IMR-90 (cell line): Measurements from ENCODE around the gene EEF1AKMT2. TPM values are rescaled to one million over a fixed set of nuclear protein-coding genes. Genes with fewer than 3 reads are reported as not detected.
"Not testable (repeated sequence)": the region's sequence is repeated elsewhere in the genome, so short reads cannot be mapped to it uniquely, and the experiment has no call there.

Experiments used
- ATAC-seq: fragments of 200-7000 bp; cut with Tn5 transposase; 2 replicates; pipeline ENCODE4 v1.9.1; 2020; ENCODE audit warnings: low read depth, mild to moderate bottlenecking, moderate library complexity
- BruUV-seq: library from RNA; stranded (reverse); fragments of 400-500 nt; replicated peaks from 2 replicates; lab custom pipeline; 2021; lab: Mats Ljungman, UMichigan
- CTCF ChIA-PET: fragments of 300-600 bp; formaldehyde crosslinking; extraction: SDS; loops from one replicate; lab custom pipeline; 2021; ENCODE audit warnings: antibody characterized with exemption; lab: Yijun Ruan, JAX
- POLR2A ChIA-PET: fragments of 300-600 bp; sonication (Branson Sonifier 250); formaldehyde crosslinking; loops from one replicate; lab custom pipeline; 2022; ENCODE audit warnings: antibody characterized with exemption; ENCODE audit not compliant: unreplicated experiment; lab: Charles Lee
- DNase-seq: peaks from one replicate; pipeline ENCODE4 v3.0.0; 2013
- H2AFZ ChIP-seq: replicated peaks from 2 replicates; pipeline ENCODE3; 2013; ENCODE audit warnings: low read length, mild to moderate bottlenecking; ENCODE audit not compliant: poor library complexity
- H2AK5ac ChIP-seq: 2 replicates; pipeline ENCODE4 v1.6.1; 2013; ENCODE audit warnings: low read depth, low read length, inconsistent platforms
- H2AK9ac ChIP-seq: replicated peaks from 2 replicates; pipeline ENCODE3; 2013; ENCODE audit warnings: mild to moderate bottlenecking, low read depth, low read length, moderate library complexity; ENCODE audit not compliant: poor library complexity
- H2BK120ac ChIP-seq: 2 replicates; pipeline ENCODE4 v1.6.1; 2013; ENCODE audit warnings: low read depth, low read length, inconsistent platforms
- H2BK15ac ChIP-seq: 3 replicates; pipeline ENCODE4 v1.6.1; 2013; ENCODE audit warnings: low read depth, low read length, inconsistent platforms
- H2BK20ac ChIP-seq: 2 replicates; pipeline ENCODE4 v1.6.1; 2013; ENCODE audit warnings: low read depth, mild to moderate bottlenecking, inconsistent platforms, low read length, moderate library complexity
- H2BK5ac ChIP-seq: 2 replicates; pipeline ENCODE4 v1.6.1; 2013; ENCODE audit warnings: mild to moderate bottlenecking, low read depth, low read length, inconsistent platforms; ENCODE audit not compliant: poor library complexity, severe bottlenecking
- H3K14ac ChIP-seq: replicated peaks from 2 replicates; pipeline ENCODE4 v1.6.1; 2013; ENCODE audit warnings: low read depth, low read length, inconsistent platforms
- H3K18ac ChIP-seq: 2 replicates; pipeline ENCODE4 v1.6.1; 2013; ENCODE audit warnings: low read depth, low read length, control low read depth
- H3K23ac ChIP-seq: 2 replicates; pipeline ENCODE4 v1.6.1; 2013; ENCODE audit warnings: low read depth, low read length, inconsistent platforms
- H3K27ac ChIP-seq: 2 replicates; pipeline ENCODE4 v1.5.1; 2013; ENCODE audit warnings: mild to moderate bottlenecking, control low read depth, low read length; ENCODE audit not compliant: insufficient read depth
- H3K27me3 ChIP-seq: 2 replicates; pipeline ENCODE4 v1.6.1; 2013; ENCODE audit warnings: low read length; ENCODE audit not compliant: control insufficient read depth, insufficient read depth
- H3K36me3 ChIP-seq: 2 replicates; pipeline ENCODE4 v1.6.1; 2013; ENCODE audit warnings: low read length, mixed read lengths; ENCODE audit not compliant: control insufficient read depth, insufficient read depth
- H3K4ac ChIP-seq: 2 replicates; pipeline ENCODE4 v1.6.1; 2013; ENCODE audit warnings: low read depth, low read length, inconsistent platforms
- H3K4me1 ChIP-seq: 2 replicates; pipeline ENCODE4 v1.6.1; 2013; ENCODE audit warnings: low read length, mixed read lengths; ENCODE audit not compliant: control insufficient read depth, insufficient read depth
- H3K4me2 ChIP-seq: 2 replicates; pipeline ENCODE4 v1.6.1; 2013; ENCODE audit warnings: low read depth, mild to moderate bottlenecking, control low read depth, low read length, moderate library complexity
- H3K4me3 ChIP-seq: 2 replicates; pipeline ENCODE4 v1.5.1; 2013; ENCODE audit warnings: low read depth, mild to moderate bottlenecking, control low read depth, low read length, moderate library complexity; ENCODE audit not compliant: insufficient read depth
- H3K56ac ChIP-seq: 2 replicates; pipeline ENCODE4 v1.6.1; 2013; ENCODE audit warnings: low read length, inconsistent platforms; ENCODE audit not compliant: insufficient read depth; ENCODE audit errors: extremely low read depth
- H3K79me1 ChIP-seq, 2 experiments: 2 replicates each; pipeline ENCODE4 v1.6.1; 2013; ENCODE audit warnings: low read length in 2 of 2, inconsistent platforms in 1 of 2, low read depth in 1 of 2
- H3K9ac ChIP-seq: 2 replicates; pipeline ENCODE4 v1.6.1; 2013; ENCODE audit warnings: low read depth, low read length, control low read depth
- H3K9me1 ChIP-seq: 2 replicates; pipeline ENCODE4 v1.6.1; 2013; ENCODE audit warnings: low read length, inconsistent platforms; ENCODE audit not compliant: insufficient read depth
- H3K9me3 ChIP-seq: 2 replicates; pipeline ENCODE4 v1.6.1; 2013; ENCODE audit warnings: low read length; ENCODE audit not compliant: control insufficient read depth, insufficient read depth
- H4K20me1 ChIP-seq: 2 replicates; pipeline ENCODE4 v1.6.1; 2013; ENCODE audit warnings: low read length, inconsistent platforms; ENCODE audit not compliant: insufficient read depth
- H4K5ac ChIP-seq: 2 replicates; pipeline ENCODE4 v1.6.1; 2013; ENCODE audit warnings: mild to moderate bottlenecking, low read depth, low read length, control low read depth
- H4K8ac ChIP-seq, 2 experiments: 2 replicates each; pipeline ENCODE4 v1.6.1; 2013; ENCODE audit warnings: low read depth in 2 of 2, low read length in 2 of 2, control low read depth in 1 of 2, inconsistent platforms in 1 of 2
- H4K91ac ChIP-seq: 2 replicates; pipeline ENCODE4 v1.6.1; 2013; ENCODE audit warnings: low read depth, low read length, inconsistent platforms; ENCODE audit not compliant: insufficient read depth
- WGBS, 2 experiments: methylation state at CpG; one replicate each; pipeline versions ENCODE4 v1.1.5 to v1.1.7; 2013; ENCODE audit warnings: missing lambda C conversion rate in 2 of 2; ENCODE audit not compliant: insufficient read length in 1 of 2; ENCODE audit errors: extremely low coverage in 2 of 2; 5-methylcytosine and 5-hydroxymethylcytosine counted together
- dilution Hi-C: fragments of 300-500 bp; cut with HindIII; formaldehyde crosslinking; loops from one replicate; pipeline ENCODE4 v1.14.3; 2018; ENCODE audit warnings: low sequenced_read_pairs; ENCODE audit not compliant: unreplicated experiment
- in situ Hi-C: fragments of 300-500 bp; cut with MboI; formaldehyde crosslinking; loops from 3 replicates; pipeline ENCODE4 v1.14.3; 2019; ENCODE audit warnings: low sequenced_read_pairs, inconsistent platforms, mixed read lengths
- intact Hi-C: fragments of 100-400 bp; cut with micrococcal nuclease; formaldehyde crosslinking; loops from 2 replicates; pipeline ENCODE4 v1.10.0; 2022
- polyA plus RNA-seq, 3 experiments: library from polyadenylated mRNA; depleted of rRNA; stranded (reverse); fragments of >200 nt; gene quantifications; 2 replicates each; pipeline ENCODE4 v1.2.3, GENCODE V29; 2012; ENCODE audit warnings: low replicate concordance in 1 of 3
- total RNA-seq: library from RNA; depleted of rRNA; stranded (reverse); fragments of >200 nt; gene quantifications from 2 replicates; pipeline ENCODE4 v1.2.3, GENCODE V29; 2012

EEF1AKMT2 gene
- total and polyA plus RNA-seq, 2 of the 4 experiments (the other 2 are of a cell fraction), result 9.7 to 12.7 TPM

GRCh38 chr10:124782900-124783299 is 8.8 kb downstream of the EEF1AKMT2 start:
- H3K36me3 ChIP-seq, result peaks cover 13% of the 10 kb centered on the region
- DNase-seq, H4K5ac ChIP-seq, H3K4me1 ChIP-seq, POLR2A ChIA-PET, H3K27me3 ChIP-seq, H4K91ac ChIP-seq, H3K14ac ChIP-seq, H3K79me1 ChIP-seq, intact Hi-C loops, H3K4me2 ChIP-seq, H2AK9ac ChIP-seq, in situ Hi-C loops, H2BK120ac ChIP-seq, H3K4me3 ChIP-seq, H3K9me1 ChIP-seq, H3K23ac ChIP-seq, BruUV-seq, H3K27ac ChIP-seq, H3K56ac ChIP-seq, dilution Hi-C loops, H2BK15ac ChIP-seq, CTCF ChIA-PET, H4K8ac ChIP-seq, H2AFZ ChIP-seq, H2AK5ac ChIP-seq, H2BK20ac ChIP-seq, H2BK5ac ChIP-seq, ATAC-seq, H4K20me1 ChIP-seq, H3K18ac ChIP-seq, H3K9ac ChIP-seq, H3K4ac ChIP-seq, H3K9me3 ChIP-seq: not testable (repeated sequence)
- no CpG with 5 or more reads among the region's 1 CpG for WGBS, 2 experiments
